Loucy (cell line): Measurements from ENCODE around the gene CUEDC1.

ENCODE experiments used
- H2AFZ ChIP-seq: fragments of 200-600 bp; sonication (generic); 2 replicates; pipeline ENCODE4 v1.6.0; 2016; ENCODE audit warnings: antibody characterized with exemption, mild to moderate bottlenecking, low read length, moderate library complexity
- H3F3A ChIP-seq: fragments of 200-600 bp; 2 replicates; pipeline ENCODE4 v1.6.0; 2016; ENCODE audit warnings: antibody characterized with exemption, low read depth, mild to moderate bottlenecking
- H3K27me3 ChIP-seq: fragments of 200-600 bp; sonication (generic); 2 replicates; pipeline ENCODE4 v1.6.1; 2014; ENCODE audit warnings: low read length, mild to moderate bottlenecking; ENCODE audit not compliant: insufficient read depth, poor library complexity, severe bottlenecking
- H3K36me3 ChIP-seq: fragments of 200-600 bp; sonication (generic); 2 replicates; pipeline ENCODE4 v1.6.1; 2016; ENCODE audit warnings: low read length; ENCODE audit not compliant: insufficient read depth
- H3K4me1 ChIP-seq: fragments of 200-600 bp; sonication (generic); 2 replicates; pipeline ENCODE4 v1.5.1; 2014; ENCODE audit warnings: low read length, mild to moderate bottlenecking; ENCODE audit not compliant: insufficient read depth, poor library complexity, severe bottlenecking
- H3K4me2 ChIP-seq: fragments of 200-600 bp; sonication (generic); 2 replicates; pipeline ENCODE4 v1.6.0; 2014; ENCODE audit warnings: antibody characterized with exemption, low read length, low read depth, mild to moderate bottlenecking; ENCODE audit not compliant: poor library complexity, severe bottlenecking
- H3K4me3 ChIP-seq: fragments of 200-600 bp; sonication (generic); 2 replicates; pipeline ENCODE4 v1.5.1; 2014; ENCODE audit warnings: low read length, mild to moderate bottlenecking, mixed read lengths; ENCODE audit not compliant: poor library complexity, severe bottlenecking
- H3K79me2 ChIP-seq: fragments of 200-600 bp; sonication (generic); 2 replicates; pipeline ENCODE4 v1.6.1; 2014; ENCODE audit warnings: low read length; ENCODE audit not compliant: insufficient read depth
- H3K9ac ChIP-seq: fragments of 200-600 bp; sonication (generic); 2 replicates; pipeline ENCODE4 v1.6.0; 2014; ENCODE audit warnings: mild to moderate bottlenecking, low read depth, low read length, moderate library complexity; ENCODE audit not compliant: poor library complexity, severe bottlenecking
- H3K9me2 ChIP-seq: fragments of 200-600 bp; sonication (generic); replicated peaks from 2 replicates; pipeline ENCODE4 v1.6.1; 2016; ENCODE audit warnings: low read depth, low read length, mixed read lengths
- H3K9me3 ChIP-seq: fragments of 200-600 bp; sonication (generic); 2 replicates; pipeline ENCODE4 v1.6.1; 2014; ENCODE audit warnings: mild to moderate bottlenecking, antibody characterized with exemption, low read length, low read depth; ENCODE audit not compliant: insufficient read depth
- H4K20me1 ChIP-seq: fragments of 200-600 bp; sonication (generic); 2 replicates; pipeline ENCODE4 v1.6.0; 2014; ENCODE audit warnings: antibody characterized with exemption, low read length, mild to moderate bottlenecking; ENCODE audit not compliant: insufficient read depth, poor library complexity, severe bottlenecking
- CTCF ChIP-seq: fragments of 200-600 bp; sonication (generic); conservative IDR thresholded peaks from 2 replicates; pipeline ENCODE4 v1.5.1; 2014; ENCODE audit warnings: mild to moderate bottlenecking, antibody characterized with exemption, low read length
- EZH2phosphoT487 ChIP-seq: fragments of 200-600 bp; IDR thresholded peaks from 2 replicates; pipeline ENCODE4 v1.6.1; 2018; ENCODE audit warnings: antibody characterized with exemption, mild to moderate bottlenecking, moderate library complexity, borderline replicate concordance

The CUEDC1 gene

GRCh38 chr17:57990037-57990436, 34.8 kb upstream of the CUEDC1 start:
- Histone ChIP-seq H3F3A (no peaks in the 10 kb centered on the region), H3K27me3 (no peaks in the 10 kb centered on the region), H3K4me1 (peaks cover 38% of the 10 kb centered on the region), H4K20me1 (peaks cover 27% of the 10 kb centered on the region), H3K9ac (no peak overlapping the region), H2AFZ (no peak overlapping the region), H3K79me2 (peaks cover 35% of the 10 kb centered on the region), H3K4me3 (no peak overlapping the region), H3K9me3 (no peaks in the 10 kb centered on the region), H3K4me2 (no peak overlapping the region), H3K9me2 (no peaks in the 10 kb centered on the region), H3K36me3 (no peaks in the 10 kb centered on the region)
- TF ChIP-seq CTCF (no peak), EZH2phosphoT487 (no peak)

- Histone ChIP-seq H4K20me1 (peaks cover 42% of the 10 kb centered on the region), H3K4me1 (peaks cover 45% of the 10 kb centered on the region), H3K79me2 (peaks cover 50% of the 10 kb centered on the region), H3F3A (no peaks in the 10 kb centered on the region), H3K9me2 (no peaks in the 10 kb centered on the region), H3K4me3 (peak overlapping the region; percentile 97), H3K36me3 (no peaks in the 10 kb centered on the region), H3K9ac (peak overlapping the region; percentile 90), H3K9me3 (no peaks in the 10 kb centered on the region), H3K4me2 (peak overlapping the region; percentile 85), H2AFZ (peak overlapping the region; percentile 89), H3K27me3 (no peaks in the 10 kb centered on the region)
- TF ChIP-seq EZH2phosphoT487 (no peak), CTCF (peak; percentile 25)
These were observed 33.4 kb upstream of the CUEDC1 start for GRCh38 chr17:57988301-57989250.

GRCh38 chr17:57987581-57988300, 32.5 kb upstream of the CUEDC1 start, which contains the start of gene VEZF1:
VEZF1 (minus strand) TSS chr17:57988254; CDS start chr17:57988111, 143 bp downstream.
- peak within 1 kb of the TSS; percentile 85 for H3K4me2 ChIP-seq
- no peaks in the 10 kb centered on the region for H3K9me2 ChIP-seq
- peaks cover 49% of the 10 kb centered on the region for H3K4me1 ChIP-seq
- H3K9me3 ChIP-seq = no peaks in the 10 kb centered on the region
- H3K4me3 ChIP-seq = peak within 1 kb of the TSS; percentile 97
- no peaks in the 10 kb centered on the region for H3F3A ChIP-seq
- H3K27me3 ChIP-seq = no peaks in the 10 kb centered on the region
- H4K20me1 ChIP-seq = peaks cover 49% of the 10 kb centered on the region
- H3K79me2 ChIP-seq = peaks cover 58% of the 10 kb centered on the region
- 0 out of 2 replicates have a peak, but pooled peaks cover 1% of the 10 kb centered on the region for H3K36me3 ChIP-seq
- H2AFZ ChIP-seq = peak within 1 kb of the TSS; percentile 89
- peak within 1 kb of the TSS; percentile 90 for H3K9ac ChIP-seq
- TF ChIP-seq EZH2phosphoT487 = no peak
- no peak for TF ChIP-seq CTCF
